HEK293 (cell line): ENCODE data around the gene GABBR2.

Experiments used
- CTCF ChIA-PET: fragments of 350-600 bp; formaldehyde crosslinking; extraction: SDS; loops from one replicate; lab custom pipeline; 2021; ENCODE audit warnings: antibody characterized with exemption; lab: Yijun Ruan, JAX
- POLR2A ChIA-PET: fragments of 300-600 bp; formaldehyde crosslinking; extraction: SDS; loops from one replicate; lab custom pipeline; 2020; ENCODE audit warnings: antibody characterized with exemption, inconsistent platforms; lab: Yijun Ruan, JAX
- H3K27ac ChIP-seq: fragments of 200-500 bp; sonication (Bioruptor generic); 2 replicates; pipeline ENCODE4 v1.5.1; 2014; ENCODE audit warnings: low read depth, low read length, control low read depth, inconsistent platforms; ENCODE audit errors: extremely low read depth
- H3K36me3 ChIP-seq, 2 experiments: fragments of 200-500 bp in 1 of 2; sonication (Bioruptor generic) in 1 of 2; 1 replicate in 1 of 2; 2 replicates in 1 of 2; pipeline ENCODE4 v1.5.1; 2014 to 2017; ENCODE audit warnings: inconsistent platforms in 2 of 2, low read length in 2 of 2; ENCODE audit not compliant: control insufficient read depth in 2 of 2, insufficient read depth in 1 of 2
- H3K4me1 ChIP-seq: fragments of 200-500 bp; sonication (Bioruptor generic); 2 replicates; pipeline ENCODE4 v1.5.1; 2014; ENCODE audit warnings: mild to moderate bottlenecking, low read length, inconsistent platforms; ENCODE audit not compliant: control insufficient read depth, insufficient read depth
- H3K4me3 ChIP-seq: 2 replicates; pipeline ENCODE4 v1.5.1; 2011; ENCODE audit warnings: low read depth, mild to moderate bottlenecking, control low read depth, low read length, moderate library complexity
- H3K9me3 ChIP-seq: fragments of 200-500 bp; sonication (Bioruptor generic); 2 replicates; pipeline ENCODE4 v1.5.1; 2014; ENCODE audit warnings: low read depth, low read length, inconsistent platforms; ENCODE audit not compliant: control insufficient read depth, insufficient read depth
- BCL11B ChIP-seq: fragments of 450-650 bp; formaldehyde crosslinking; IDR thresholded peaks from 2 replicates; pipeline ENCODE4 v1.5.1; 2016; ENCODE audit warnings: low read depth, missing biosample characterization, missing genetic modification characterization
- SP2 ChIP-seq: fragments of 450-650 bp; formaldehyde crosslinking; IDR thresholded peaks from 2 replicates; pipeline ENCODE4 v1.5.1; 2016; ENCODE audit warnings: missing biosample characterization, missing genetic modification characterization
- WT1 ChIP-seq: fragments of 450-650 bp; formaldehyde crosslinking; IDR thresholded peaks from 2 replicates; pipeline ENCODE4 v1.5.1; 2016; ENCODE audit warnings: missing biosample characterization, missing genetic modification characterization
- YY1 ChIP-seq: fragments of 450-650 bp; formaldehyde crosslinking; IDR thresholded peaks from 2 replicates; pipeline ENCODE4 v1.5.1; 2018; ENCODE audit warnings: missing biosample characterization, missing genetic modification characterization
- YY2 ChIP-seq: fragments of 450-650 bp; formaldehyde crosslinking; IDR thresholded peaks from 2 replicates; pipeline ENCODE4 v1.5.1; 2016; ENCODE audit warnings: missing biosample characterization, missing genetic modification characterization
- ZEB2 ChIP-seq: fragments of 450-650 bp; formaldehyde crosslinking; IDR thresholded peaks from 2 replicates; pipeline ENCODE4 v1.5.1; 2016; ENCODE audit warnings: missing biosample characterization, missing genetic modification characterization
- ZFP41 ChIP-seq: fragments of 450-650 bp; formaldehyde crosslinking; IDR thresholded peaks from 2 replicates; pipeline ENCODE4 v1.5.1; 2016; ENCODE audit warnings: missing biosample characterization, missing genetic modification characterization, borderline replicate concordance
- ZIC2 ChIP-seq: fragments of 450-650 bp; formaldehyde crosslinking; IDR thresholded peaks from 2 replicates; pipeline ENCODE4 v1.5.1; 2016; ENCODE audit warnings: missing biosample characterization, missing genetic modification characterization
- ZNF596 ChIP-seq: fragments of 450-650 bp; IDR thresholded peaks from 2 replicates; pipeline ENCODE4 v1.5.0; 2018; ENCODE audit warnings: missing biosample characterization, mild to moderate bottlenecking, missing genetic modification characterization, moderate library complexity
- ZNF626 ChIP-seq: fragments of 450-650 bp; sonication (Bioruptor Pico); formaldehyde crosslinking; IDR thresholded peaks from 2 replicates; pipeline ENCODE4 v1.5.1; 2018; ENCODE audit warnings: missing biosample characterization, missing genetic modification characterization, inconsistent platforms
- ZNF707 ChIP-seq: fragments of 450-650 bp; formaldehyde crosslinking; IDR thresholded peaks from 2 replicates; pipeline ENCODE4 v1.5.1; 2016; ENCODE audit warnings: missing biosample characterization, missing genetic modification characterization
- ZNF830 ChIP-seq: fragments of 450-650 bp; IDR thresholded peaks from 2 replicates; pipeline ENCODE4 v1.5.0; 2018; ENCODE audit warnings: missing biosample characterization, missing genetic modification characterization, low read depth, mild to moderate bottlenecking, moderate library complexity
- ZNF837 ChIP-seq: fragments of 450-650 bp; formaldehyde crosslinking; IDR thresholded peaks from 2 replicates; pipeline ENCODE4 v1.5.1; 2016; ENCODE audit warnings: missing biosample characterization, missing genetic modification characterization
- ZNF843 ChIP-seq: fragments of 450-650 bp; formaldehyde crosslinking; IDR thresholded peaks from 2 replicates; pipeline ENCODE4 v1.5.1; 2016; ENCODE audit warnings: missing biosample characterization, missing genetic modification characterization
- ZXDB ChIP-seq: fragments of 450-650 bp; formaldehyde crosslinking; IDR thresholded peaks from 2 replicates; pipeline ENCODE4 v1.5.1; 2016; ENCODE audit warnings: missing biosample characterization, missing genetic modification characterization
- TF ChIP-seq, protein P1 (sequence below): fragments of 450-650 bp; formaldehyde crosslinking; IDR thresholded peaks from 2 replicates; pipeline ENCODE4 v1.5.1; 2016; ENCODE audit warnings: missing biosample characterization, missing genetic modification characterization
- TF ChIP-seq, protein P2 (sequence below): fragments of 450-650 bp; formaldehyde crosslinking; IDR thresholded peaks from 2 replicates; pipeline ENCODE4 v1.5.1; 2016; ENCODE audit warnings: missing biosample characterization, missing genetic modification characterization
- TF ChIP-seq, protein P3 (sequence below): fragments of 450-650 bp; formaldehyde crosslinking; IDR thresholded peaks from 2 replicates; pipeline ENCODE4 v1.5.1; 2016; ENCODE audit warnings: missing biosample characterization, missing genetic modification characterization
- TF ChIP-seq, protein P4 (sequence below): fragments of 450-650 bp; formaldehyde crosslinking; IDR thresholded peaks from 2 replicates; pipeline ENCODE4 v1.5.1; 2016; ENCODE audit warnings: missing biosample characterization, missing genetic modification characterization
- TF ChIP-seq, protein P5 (sequence below): fragments of 450-650 bp; formaldehyde crosslinking; IDR thresholded peaks from 2 replicates; pipeline ENCODE4 v1.5.1; 2017; ENCODE audit warnings: missing biosample characterization, missing genetic modification characterization

The GABBR2 gene

DNA sequence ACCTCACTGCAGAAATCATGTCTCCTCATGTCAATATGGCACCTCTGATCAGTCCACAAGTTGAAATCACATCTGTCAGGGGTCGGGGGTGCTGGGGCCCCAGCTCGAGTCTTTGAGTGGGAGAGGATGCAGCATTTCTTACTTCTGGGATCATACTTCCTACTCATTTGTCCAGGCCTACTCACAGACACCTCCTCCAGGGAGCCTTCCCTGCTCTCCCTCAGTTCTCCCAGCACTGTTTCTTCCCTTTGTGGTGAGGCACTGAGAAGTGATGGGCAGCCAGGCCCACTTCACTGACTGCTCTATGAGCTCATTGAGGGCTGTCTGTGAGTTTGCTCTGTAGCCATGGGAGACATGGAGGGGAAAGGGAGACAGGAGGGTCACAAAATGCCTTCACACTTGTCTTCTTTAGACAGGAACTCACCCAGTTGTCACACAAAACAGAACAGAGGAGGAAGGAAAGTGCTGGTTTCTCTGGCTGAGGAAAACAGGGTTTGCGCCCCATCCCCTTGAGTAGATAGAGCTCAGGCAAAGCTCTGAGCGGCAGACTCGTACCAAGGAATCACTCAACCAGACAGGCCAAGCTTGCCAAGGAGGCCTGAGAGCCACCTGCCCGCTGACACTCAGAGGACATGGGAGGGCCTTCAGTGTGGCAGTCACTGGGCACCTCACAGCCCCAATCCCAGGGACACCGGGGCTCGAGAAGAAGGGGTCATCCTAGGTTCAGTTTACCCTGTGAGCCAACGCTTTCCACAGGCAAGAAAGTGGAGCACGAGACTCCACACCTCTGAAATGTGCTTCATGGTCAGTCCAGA, 152.9 kb downstream of the GABBR2 start:
- no peaks in the 10 kb centered on the region for H3K4me1 ChIP-seq
- no peak overlapping the region for H3K4me3 ChIP-seq
- ChIA-PET POLR2A (no interaction called here), CTCF (interaction anchor here (0.5 to 0.7 kb wide), 3 partner anchors 218 to 443 kb away, joined by 3 read pairs; no protein-coding TSS in a partner anchor)
- no peak overlapping the region for H3K27ac ChIP-seq
- H3K9me3 ChIP-seq, result no peaks in the 10 kb centered on the region
- TF ChIP-seq, protein P1, sequence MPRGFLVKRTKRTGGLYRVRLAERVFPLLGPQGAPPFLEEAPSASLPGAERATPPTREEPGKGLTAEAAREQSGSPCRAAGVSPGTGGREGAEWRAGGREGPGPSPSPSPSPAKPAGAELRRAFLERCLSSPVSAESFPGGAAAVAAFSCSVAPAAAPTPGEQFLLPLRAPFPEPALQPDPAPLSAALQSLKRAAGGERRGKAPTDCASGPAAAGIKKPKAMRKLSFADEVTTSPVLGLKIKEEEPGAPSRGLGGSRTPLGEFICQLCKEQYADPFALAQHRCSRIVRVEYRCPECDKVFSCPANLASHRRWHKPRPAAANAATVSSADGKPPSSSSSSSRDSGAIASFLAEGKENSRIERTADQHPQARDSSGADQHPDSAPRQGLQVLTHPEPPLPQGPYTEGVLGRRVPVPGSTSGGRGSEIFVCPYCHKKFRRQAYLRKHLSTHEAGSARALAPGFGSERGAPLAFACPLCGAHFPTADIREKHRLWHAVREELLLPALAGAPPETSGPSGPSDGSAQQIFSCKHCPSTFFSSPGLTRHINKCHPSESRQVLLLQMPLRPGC (tag by site-specific recombination), result no peak
- no peak for TF ChIP-seq SP2 (tag by site-specific recombination)
- TF ChIP-seq, protein P2, sequence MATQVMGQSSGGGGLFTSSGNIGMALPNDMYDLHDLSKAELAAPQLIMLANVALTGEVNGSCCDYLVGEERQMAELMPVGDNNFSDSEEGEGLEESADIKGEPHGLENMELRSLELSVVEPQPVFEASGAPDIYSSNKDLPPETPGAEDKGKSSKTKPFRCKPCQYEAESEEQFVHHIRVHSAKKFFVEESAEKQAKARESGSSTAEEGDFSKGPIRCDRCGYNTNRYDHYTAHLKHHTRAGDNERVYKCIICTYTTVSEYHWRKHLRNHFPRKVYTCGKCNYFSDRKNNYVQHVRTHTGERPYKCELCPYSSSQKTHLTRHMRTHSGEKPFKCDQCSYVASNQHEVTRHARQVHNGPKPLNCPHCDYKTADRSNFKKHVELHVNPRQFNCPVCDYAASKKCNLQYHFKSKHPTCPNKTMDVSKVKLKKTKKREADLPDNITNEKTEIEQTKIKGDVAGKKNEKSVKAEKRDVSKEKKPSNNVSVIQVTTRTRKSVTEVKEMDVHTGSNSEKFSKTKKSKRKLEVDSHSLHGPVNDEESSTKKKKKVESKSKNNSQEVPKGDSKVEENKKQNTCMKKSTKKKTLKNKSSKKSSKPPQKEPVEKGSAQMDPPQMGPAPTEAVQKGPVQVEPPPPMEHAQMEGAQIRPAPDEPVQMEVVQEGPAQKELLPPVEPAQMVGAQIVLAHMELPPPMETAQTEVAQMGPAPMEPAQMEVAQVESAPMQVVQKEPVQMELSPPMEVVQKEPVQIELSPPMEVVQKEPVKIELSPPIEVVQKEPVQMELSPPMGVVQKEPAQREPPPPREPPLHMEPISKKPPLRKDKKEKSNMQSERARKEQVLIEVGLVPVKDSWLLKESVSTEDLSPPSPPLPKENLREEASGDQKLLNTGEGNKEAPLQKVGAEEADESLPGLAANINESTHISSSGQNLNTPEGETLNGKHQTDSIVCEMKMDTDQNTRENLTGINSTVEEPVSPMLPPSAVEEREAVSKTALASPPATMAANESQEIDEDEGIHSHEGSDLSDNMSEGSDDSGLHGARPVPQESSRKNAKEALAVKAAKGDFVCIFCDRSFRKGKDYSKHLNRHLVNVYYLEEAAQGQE (tag by site-specific recombination), result no peak
- TF ChIP-seq BCL11B, result no peak
- TF ChIP-seq, protein P3, sequence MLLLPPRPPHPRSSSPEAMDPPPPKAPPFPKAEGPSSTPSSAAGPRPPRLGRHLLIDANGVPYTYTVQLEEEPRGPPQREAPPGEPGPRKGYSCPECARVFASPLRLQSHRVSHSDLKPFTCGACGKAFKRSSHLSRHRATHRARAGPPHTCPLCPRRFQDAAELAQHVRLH (tag by site-specific recombination), result no peak
- TF ChIP-seq YY2 (tag by site-specific recombination), result no peak
- TF ChIP-seq, protein P4, sequence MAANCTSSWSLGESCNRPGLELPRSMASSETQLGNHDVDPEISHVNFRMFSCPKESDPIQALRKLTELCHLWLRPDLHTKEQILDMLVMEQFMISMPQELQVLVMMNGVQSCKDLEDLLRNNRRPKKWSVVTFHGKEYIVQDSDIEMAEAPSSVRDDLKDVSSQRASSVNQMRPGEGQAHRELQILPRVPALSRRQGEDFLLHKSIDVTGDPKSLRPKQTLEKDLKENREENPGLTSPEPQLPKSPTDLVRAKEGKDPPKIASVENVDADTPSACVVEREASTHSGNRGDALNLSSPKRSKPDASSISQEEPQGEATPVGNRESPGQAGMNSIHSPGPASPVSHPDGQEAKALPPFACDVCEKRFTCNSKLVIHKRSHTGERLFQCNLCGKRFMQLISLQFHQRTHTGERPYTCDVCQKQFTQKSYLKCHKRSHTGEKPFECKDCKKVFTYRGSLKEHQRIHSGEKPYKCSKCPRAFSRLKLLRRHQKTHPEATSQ (tag by site-specific recombination), result no peak
- TF ChIP-seq YY1, result no peak
- no peak for TF ChIP-seq WT1 (tag by site-specific recombination)
- no peak for TF ChIP-seq ZNF626 (tag by site-specific recombination)
- H3K36me3 ChIP-seq, result no peaks in the 10 kb centered on the region

DNA sequence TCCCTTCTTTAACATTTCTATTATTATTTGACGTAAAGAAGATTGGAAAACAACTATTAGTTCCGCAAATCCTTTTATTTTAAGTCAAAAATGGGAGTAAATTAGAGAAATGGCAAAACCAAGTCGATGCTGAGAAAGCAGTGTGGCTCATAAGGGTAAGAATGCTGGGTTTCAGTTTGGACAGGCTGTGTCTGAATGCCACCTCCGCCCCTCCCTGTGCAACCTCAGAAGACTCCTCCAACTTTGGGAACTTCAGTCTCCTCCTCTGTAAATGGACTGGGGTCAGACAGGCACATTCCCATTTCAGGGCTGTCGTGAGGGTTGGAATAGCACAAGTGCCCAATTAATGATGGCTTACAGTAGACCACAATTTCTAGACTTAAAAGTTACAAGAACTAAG, 154.0 kb downstream of the GABBR2 start:
- Histone ChIP-seq H3K36me3 (no peaks in the 10 kb centered on the region), H3K27ac (no peak overlapping the region), H3K4me1 (no peaks in the 10 kb centered on the region), H3K4me3 (no peak overlapping the region), H3K9me3 (no peaks in the 10 kb centered on the region)
- ChIA-PET CTCF (no interaction called here), POLR2A (no interaction called here)
- TF ChIP-seq ZEB2 (tag by site-specific recombination), result no peak
- no peak for TF ChIP-seq SP2 (tag by site-specific recombination)
- no peak for TF ChIP-seq ZXDB (tag by site-specific recombination)
- TF ChIP-seq ZIC2, result no peak
- no peak for TF ChIP-seq ZNF843
- TF ChIP-seq ZNF830, result no peak
- no peak for TF ChIP-seq ZFP41 (tag by site-specific recombination)
- TF ChIP-seq ZNF596 (tag by site-specific recombination), result no peak
- TF ChIP-seq, protein P5, sequence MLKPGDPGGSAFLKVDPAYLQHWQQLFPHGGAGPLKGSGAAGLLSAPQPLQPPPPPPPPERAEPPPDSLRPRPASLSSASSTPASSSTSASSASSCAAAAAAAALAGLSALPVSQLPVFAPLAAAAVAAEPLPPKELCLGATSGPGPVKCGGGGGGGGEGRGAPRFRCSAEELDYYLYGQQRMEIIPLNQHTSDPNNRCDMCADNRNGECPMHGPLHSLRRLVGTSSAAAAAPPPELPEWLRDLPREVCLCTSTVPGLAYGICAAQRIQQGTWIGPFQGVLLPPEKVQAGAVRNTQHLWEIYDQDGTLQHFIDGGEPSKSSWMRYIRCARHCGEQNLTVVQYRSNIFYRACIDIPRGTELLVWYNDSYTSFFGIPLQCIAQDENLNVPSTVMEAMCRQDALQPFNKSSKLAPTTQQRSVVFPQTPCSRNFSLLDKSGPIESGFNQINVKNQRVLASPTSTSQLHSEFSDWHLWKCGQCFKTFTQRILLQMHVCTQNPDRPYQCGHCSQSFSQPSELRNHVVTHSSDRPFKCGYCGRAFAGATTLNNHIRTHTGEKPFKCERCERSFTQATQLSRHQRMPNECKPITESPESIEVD (tag by site-specific recombination), result no peak
- no peak for TF ChIP-seq ZNF837
- TF ChIP-seq ZNF707 (tag by site-specific recombination), result no peak
- TF ChIP-seq, all 188 proteins: peak for 0
